Middle frontal gyrus (tissue), 1 donor: ENCODE results near the gene OR52L1.

Experiments used
- DNase-seq: peaks from one replicate; pipeline ENCODE4 v3.0.0-alpha.2; 2015; ENCODE audit warnings: low spot score; ENCODE audit errors: extremely low spot score

Gene OR52L1

GRCh38 chr11:5940748-5941147 is 46.0 kb downstream of the OR52L1 start:
- DNase-seq = no peak

GRCh38 chr11:5938603-5938965 is 48.2 kb downstream of the OR52L1 start:
- no peak for DNase-seq

GRCh38 chr11:5937868-5938602 is 48.8 kb downstream of the OR52L1 start:
- no peak for DNase-seq
